Measurements from ENCODE around the gene RIMBP2.

The RIMBP2 gene

DNA sequence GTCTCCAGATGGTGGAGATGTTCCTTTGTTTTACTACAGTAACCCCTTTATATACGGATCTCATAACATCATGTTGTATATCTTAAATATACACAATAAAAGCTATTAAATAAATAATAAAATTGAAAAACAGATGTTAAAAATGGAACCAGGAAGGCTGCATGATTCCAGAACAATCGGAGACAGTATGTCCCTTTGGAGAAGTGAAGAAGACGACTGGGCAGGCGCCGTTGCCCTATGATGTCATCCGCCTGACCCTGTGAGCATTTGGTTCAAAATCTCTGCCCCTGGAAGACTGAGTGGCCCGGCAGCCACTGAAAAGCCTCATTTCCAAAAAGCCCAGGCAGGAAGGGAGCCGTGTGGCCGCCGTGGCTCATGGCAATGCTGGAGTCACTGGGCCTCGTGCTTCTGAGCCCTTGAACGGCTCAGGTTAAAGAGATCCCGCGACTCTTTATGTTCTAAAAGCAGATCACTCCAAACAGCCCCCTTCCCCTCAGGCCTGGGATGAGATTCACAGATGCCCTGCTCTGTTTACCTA is 30.8 kb downstream of the RIMBP2 start:
- Histone ChIP-seq H3K4me3 (ENCODE audit: low read depth, low read length) (no peak overlapping the region), H3K79me2 (peaks cover 42% of the 10 kb centered on the region), H3K36me3 (ENCODE audit: control insufficient read depth, insufficient read depth, low read length) (no peaks in the 10 kb centered on the region), H3K27ac (no peak overlapping the region), H3K27me3 (ENCODE audit: control insufficient read depth, insufficient read depth, low read length) (no peaks in the 10 kb centered on the region), H3K9me3 (ENCODE audit: control insufficient read depth, low read length) (no peaks in the 10 kb centered on the region), H3K4me1 (no peaks in the 10 kb centered on the region), H3K9ac (no peak overlapping the region), H2AFZ (no peak overlapping the region), H3K4me2 (ENCODE audit: low read length) (no peak overlapping the region)
- TF ChIP-seq, protein P1, sequence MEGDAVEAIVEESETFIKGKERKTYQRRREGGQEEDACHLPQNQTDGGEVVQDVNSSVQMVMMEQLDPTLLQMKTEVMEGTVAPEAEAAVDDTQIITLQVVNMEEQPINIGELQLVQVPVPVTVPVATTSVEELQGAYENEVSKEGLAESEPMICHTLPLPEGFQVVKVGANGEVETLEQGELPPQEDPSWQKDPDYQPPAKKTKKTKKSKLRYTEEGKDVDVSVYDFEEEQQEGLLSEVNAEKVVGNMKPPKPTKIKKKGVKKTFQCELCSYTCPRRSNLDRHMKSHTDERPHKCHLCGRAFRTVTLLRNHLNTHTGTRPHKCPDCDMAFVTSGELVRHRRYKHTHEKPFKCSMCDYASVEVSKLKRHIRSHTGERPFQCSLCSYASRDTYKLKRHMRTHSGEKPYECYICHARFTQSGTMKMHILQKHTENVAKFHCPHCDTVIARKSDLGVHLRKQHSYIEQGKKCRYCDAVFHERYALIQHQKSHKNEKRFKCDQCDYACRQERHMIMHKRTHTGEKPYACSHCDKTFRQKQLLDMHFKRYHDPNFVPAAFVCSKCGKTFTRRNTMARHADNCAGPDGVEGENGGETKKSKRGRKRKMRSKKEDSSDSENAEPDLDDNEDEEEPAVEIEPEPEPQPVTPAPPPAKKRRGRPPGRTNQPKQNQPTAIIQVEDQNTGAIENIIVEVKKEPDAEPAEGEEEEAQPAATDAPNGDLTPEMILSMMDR (IDR thresholded peaks at IDR 0.05), result no peak

- H3K4me2 ChIP-seq (ENCODE audit: low read length), result no peak overlapping the region
- H3K27ac ChIP-seq, result no peak overlapping the region
- H3K4me1 ChIP-seq, result no peaks in the 10 kb centered on the region
- no peak overlapping the region for H3K4me3 ChIP-seq (ENCODE audit: low read depth, low read length)
- TF ChIP-seq, protein P1 (IDR thresholded peaks at IDR 0.05), result no peak
- peaks cover 38% of the 10 kb centered on the region for H3K79me2 ChIP-seq
- H3K27me3 ChIP-seq (ENCODE audit: control insufficient read depth, insufficient read depth, low read length), result no peaks in the 10 kb centered on the region
- no peaks in the 10 kb centered on the region for H3K36me3 ChIP-seq (ENCODE audit: control insufficient read depth, insufficient read depth, low read length)
- no peak overlapping the region for H2AFZ ChIP-seq
- H3K9me3 ChIP-seq (ENCODE audit: control insufficient read depth, low read length), result no peaks in the 10 kb centered on the region
- H3K9ac ChIP-seq, result no peak overlapping the region
Observed at GRCh38 chr12:130683811-130684210, 32.3 kb downstream of the RIMBP2 start.

- Histone ChIP-seq H3K27me3 (ENCODE audit: control insufficient read depth, insufficient read depth, low read length) (no peaks in the 10 kb centered on the region), H3K4me2 (ENCODE audit: low read length) (no peak overlapping the region), H3K9me3 (ENCODE audit: control insufficient read depth, low read length) (no peaks in the 10 kb centered on the region), H3K4me1 (no peaks in the 10 kb centered on the region), H3K4me3 (ENCODE audit: low read depth, low read length) (no peak overlapping the region), H2AFZ (no peak overlapping the region), H3K27ac (no peak overlapping the region), H3K36me3 (ENCODE audit: control insufficient read depth, insufficient read depth, low read length) (no peaks in the 10 kb centered on the region), H3K9ac (no peak overlapping the region), H3K79me2 (peaks cover 37% of the 10 kb centered on the region)
- TF ChIP-seq, protein P1 (IDR thresholded peaks at IDR 0.05), result no peak
Observed at GRCh38 chr12:130683080-130683479, 33.0 kb downstream of the RIMBP2 start.

DNA sequence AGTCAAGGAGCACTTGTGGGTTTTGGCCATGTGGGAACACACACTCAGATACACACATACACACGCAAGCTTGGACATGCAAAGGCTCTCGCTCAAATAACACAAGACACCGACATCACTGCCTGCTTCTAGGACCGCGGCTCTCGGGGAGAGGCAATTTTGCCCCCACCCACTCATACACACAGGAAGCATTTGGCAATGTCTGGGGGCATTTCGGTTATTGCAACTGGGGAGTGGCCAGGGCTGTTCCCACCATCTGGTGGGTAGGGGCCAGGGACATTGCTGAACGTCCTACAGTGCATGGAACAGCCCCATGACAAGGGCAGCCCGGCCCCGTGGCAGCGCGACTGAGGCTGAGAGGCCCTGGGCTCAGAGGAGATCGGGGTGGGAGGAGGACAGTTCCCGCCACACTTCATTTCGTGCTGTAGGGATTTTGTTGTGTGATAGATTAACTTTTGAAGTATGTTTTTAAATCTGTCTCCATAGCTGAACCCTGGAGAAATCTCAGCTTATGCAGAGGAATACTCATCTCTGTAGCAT is 35.6 kb downstream of the RIMBP2 start:
- H3K4me3 ChIP-seq (ENCODE audit: low read depth, low read length), result no peak overlapping the region
- no peaks in the 10 kb centered on the region for H3K36me3 ChIP-seq (ENCODE audit: control insufficient read depth, insufficient read depth, low read length)
- H3K4me1 ChIP-seq, result no peaks in the 10 kb centered on the region
- H3K27ac ChIP-seq, result no peak overlapping the region
- H3K9ac ChIP-seq, result no peak overlapping the region
- TF ChIP-seq, protein P1 (IDR thresholded peaks at IDR 0.05), result no peak
- H3K79me2 ChIP-seq, result peaks cover 47% of the 10 kb centered on the region
- H3K27me3 ChIP-seq (ENCODE audit: control insufficient read depth, insufficient read depth, low read length), result no peaks in the 10 kb centered on the region
- H2AFZ ChIP-seq, result no peak overlapping the region
- H3K4me2 ChIP-seq (ENCODE audit: low read length), result no peak overlapping the region
- H3K9me3 ChIP-seq (ENCODE audit: control insufficient read depth, low read length), result no peaks in the 10 kb centered on the region

DNA sequence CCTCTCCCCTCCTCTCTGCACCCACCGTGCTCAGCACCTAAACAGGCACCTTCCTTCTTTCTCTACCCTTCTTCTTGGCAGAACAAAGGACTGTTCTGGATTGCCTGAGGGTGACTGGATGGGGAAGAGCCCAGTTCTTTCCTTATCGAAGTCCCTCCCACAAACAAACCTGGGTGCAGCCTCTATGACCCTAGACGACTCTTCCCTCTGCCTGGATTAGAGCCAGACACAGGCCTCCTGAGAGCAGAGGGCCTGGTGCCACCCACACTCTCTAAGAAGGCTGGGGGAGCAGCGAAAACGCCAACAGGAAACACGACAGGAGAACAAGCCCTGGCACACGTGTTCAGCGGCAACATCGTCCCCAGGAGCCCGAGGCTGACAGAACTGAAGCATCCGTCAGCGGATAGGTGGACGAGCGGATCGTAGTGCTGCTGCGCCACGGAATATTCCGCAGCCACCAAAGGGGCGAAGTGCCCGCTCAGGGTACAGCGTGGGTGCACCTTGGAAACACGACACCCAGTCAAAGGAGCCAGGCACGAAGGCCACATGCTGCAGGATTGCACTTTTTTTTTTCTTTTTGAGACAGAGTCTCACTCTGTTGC is 38.0 kb downstream of the RIMBP2 start:
- H3K4me3 ChIP-seq (ENCODE audit: low read depth, low read length), result no peak overlapping the region
- H3K4me1 ChIP-seq, result no peaks in the 10 kb centered on the region
- H3K79me2 ChIP-seq, result peaks cover 56% of the 10 kb centered on the region
- no peaks in the 10 kb centered on the region for H3K9me3 ChIP-seq (ENCODE audit: control insufficient read depth, low read length)
- H3K27ac ChIP-seq, result no peak overlapping the region
- no peaks in the 10 kb centered on the region for H3K27me3 ChIP-seq (ENCODE audit: control insufficient read depth, insufficient read depth, low read length)
- TF ChIP-seq, protein P1 (IDR thresholded peaks at IDR 0.05), result no peak
- no peak overlapping the region for H3K9ac ChIP-seq
- no peaks in the 10 kb centered on the region for H3K36me3 ChIP-seq (ENCODE audit: control insufficient read depth, insufficient read depth, low read length)
- H2AFZ ChIP-seq, result no peak overlapping the region
- H3K4me2 ChIP-seq (ENCODE audit: low read length), result no peak overlapping the region

Data from parathyroid adenoma (tissue), 2 donors.